Kidney epithelial cell (primary cell): ENCODE measurements around the gene PIK3CD. TPM values are rescaled to one million over a fixed set of nuclear protein-coding genes. Genes with fewer than 3 reads are reported as not detected.
A peak's percentile ranks its signal among the peaks of the same experiment; 100 is the strongest.

Experiments used
- DNase-seq: peaks from one replicate; pipeline ENCODE4 v3.0.0-alpha.2; 2010; ENCODE audit warnings: low read depth
- H3K27me3 ChIP-seq: 2 replicates; pipeline ENCODE4 v1.6.0; 2011; ENCODE audit warnings: low read length; ENCODE audit not compliant: control insufficient read depth, insufficient read depth
- H3K36me3 ChIP-seq: 2 replicates; pipeline ENCODE4 v1.5.1; 2011; ENCODE audit warnings: low read length; ENCODE audit not compliant: control insufficient read depth, insufficient read depth
- H3K4me3 ChIP-seq: 2 replicates; pipeline ENCODE4 v1.5.1; 2011; ENCODE audit warnings: low read depth, mild to moderate bottlenecking, control low read depth, low read length
- CTCF ChIP-seq: IDR thresholded peaks from 2 replicates; pipeline ENCODE4 v1.5.1; 2011; ENCODE audit warnings: mild to moderate bottlenecking, moderate library complexity, low read length, control low read depth, inconsistent platforms; ENCODE audit not compliant: insufficient read depth, poor library complexity, severe bottlenecking
- total RNA-seq: library from RNA; depleted of rRNA; stranded (reverse); fragments of >200 nt; gene quantifications from 2 replicates; pipeline ENCODE4 v1.2.3, GENCODE V29; 2015

The PIK3CD gene
- total RNA-seq, 1 donor from 2014 or later: 40.7 TPM

- no peaks in the 10 kb centered on the region for H3K27me3 ChIP-seq
- H3K36me3 ChIP-seq: no peaks in the 10 kb centered on the region
- no peak overlapping the region for H3K4me3 ChIP-seq
- DNase-seq: no peak
- TF ChIP-seq CTCF: no peak
These were observed 11.7 kb downstream of the PIK3CD start for GRCh38 chr1:9663257-9663656.

GRCh38 chr1:9665193-9665592 is 13.7 kb downstream of the PIK3CD start:
- Histone ChIP-seq H3K27me3 (no peaks in the 10 kb centered on the region), H3K36me3 (no peaks in the 10 kb centered on the region), H3K4me3 (no peak overlapping the region)
- no peak for DNase-seq
- no peak for TF ChIP-seq CTCF

GRCh38 chr1:9668080-9668479 is 16.5 kb downstream of the PIK3CD start:
- H3K36me3 ChIP-seq: no peaks in the 10 kb centered on the region
- H3K27me3 ChIP-seq: no peaks in the 10 kb centered on the region
- DNase-seq: no peak
- no peak for TF ChIP-seq CTCF
- H3K4me3 ChIP-seq: no peak overlapping the region

- Histone ChIP-seq H3K4me3 (no peak overlapping the region), H3K27me3 (no peaks in the 10 kb centered on the region), H3K36me3 (no peaks in the 10 kb centered on the region)
- TF ChIP-seq CTCF: no peak
- no peak for DNase-seq
These were observed 18.6 kb downstream of the PIK3CD start for GRCh38 chr1:9670085-9670484.

- Histone ChIP-seq H3K27me3 (no peaks in the 10 kb centered on the region), H3K4me3 (no peak overlapping the region), H3K36me3 (no peaks in the 10 kb centered on the region)
- peak; percentile 99 for DNase-seq
- no peak for TF ChIP-seq CTCF
These were observed 20.0 kb downstream of the PIK3CD start for GRCh38 chr1:9671377-9672140.

GRCh38 chr1:9672444-9672843 is 20.9 kb downstream of the PIK3CD start:
- no peak for TF ChIP-seq CTCF
- DNase-seq: no peak
- Histone ChIP-seq H3K4me3 (no peak overlapping the region), H3K36me3 (no peaks in the 10 kb centered on the region), H3K27me3 (no peaks in the 10 kb centered on the region)
